Natural killer cell (primary cell): ENCODE data around the gene KAT6B. TPM values are rescaled to one million over a fixed set of nuclear protein-coding genes. Genes with fewer than 3 reads are reported as not detected.

ENCODE experiments used
- ATAC-seq, 3 donors: fragments of 150-1000 bp in 2 of 3; fragments of 200-7000 bp in 1 of 3; cut with Tn5 transposase; 1 replicate in 1 of 3; 2 replicates in 2 of 3; pipeline ENCODE4 v1.10.0; 2021; ENCODE audit warnings: mild to moderate bottlenecking in 2 of 3, moderate library complexity in 2 of 3
- DNase-seq, 2 donors: peaks; one replicate each; pipeline versions ENCODE4 v3.0.0 to v3.0.0-alpha.2; 2013 to 2021; ENCODE audit warnings: mixed read lengths in 1 of 2
- H3K27ac ChIP-seq: one replicate; pipeline ENCODE4 v1.5.1; 2013; ENCODE audit warnings: mild to moderate bottlenecking, low read length
- H3K27me3 ChIP-seq: one replicate; pipeline ENCODE4 v1.6.1; 2013; ENCODE audit warnings: low read length; ENCODE audit not compliant: control insufficient read depth, insufficient read depth
- H3K36me3 ChIP-seq: one replicate; pipeline ENCODE4 v1.6.1; 2013; ENCODE audit warnings: low read length; ENCODE audit not compliant: control insufficient read depth, insufficient read depth
- H3K4me1 ChIP-seq: one replicate; pipeline ENCODE4 v1.6.1; 2013; ENCODE audit warnings: low read length; ENCODE audit not compliant: control insufficient read depth, insufficient read depth
- H3K4me3 ChIP-seq: one replicate; pipeline ENCODE4 v1.5.1; 2013; ENCODE audit warnings: low read length
- H3K9me3 ChIP-seq: one replicate; pipeline ENCODE4 v1.6.1; 2013; ENCODE audit warnings: low read length; ENCODE audit not compliant: control insufficient read depth, insufficient read depth
- H3K27ac Mint-ChIP-seq, 2 donors: one replicate each; pipeline ENCODE4 v1.8.0; 2022; ENCODE audit warnings: mild to moderate bottlenecking in 2 of 2, mixed read lengths in 2 of 2, moderate library complexity in 1 of 2
- H3K27me3 Mint-ChIP-seq, 2 donors: one replicate each; pipeline ENCODE4 v1.8.0; 2022; ENCODE audit warnings: low read depth in 2 of 2, mixed read lengths in 2 of 2
- H3K36me3 Mint-ChIP-seq: one replicate; pipeline ENCODE4 v1.8.0; 2022; ENCODE audit warnings: mixed read lengths
- H3K4me1 Mint-ChIP-seq, 2 donors: one replicate each; pipeline ENCODE4 v1.8.0; 2022; ENCODE audit warnings: mixed read lengths in 2 of 2
- H3K4me3 Mint-ChIP-seq: one replicate; pipeline ENCODE4 v1.8.0; 2022; ENCODE audit warnings: mild to moderate bottlenecking, moderate library complexity, mixed read lengths
- H3K9me3 Mint-ChIP-seq, 2 donors: one replicate each; pipeline ENCODE4 v1.8.0; 2022; ENCODE audit warnings: mixed read lengths in 2 of 2
- WGBS: methylation state at CpG from one replicate; pipeline ENCODE4 v1.1.7; 2013; ENCODE audit warnings: missing lambda C conversion rate; ENCODE audit not compliant: insufficient coverage; 5-methylcytosine and 5-hydroxymethylcytosine counted together
- intact Hi-C: fragments of 100-400 bp; cut with micrococcal nuclease; formaldehyde crosslinking; loops from one replicate; pipeline ENCODE4 v1.14.2; 2022
- total RNA-seq, 4 donors: library from RNA; stranded (reverse); fragments of 120-200 nt in 1 of 4; gene quantifications; one replicate each; pipeline versions ENCODE4 v1.2.3 to v1.2.4, GENCODE V29; 2013 to 2022
- TF ChIP-seq, protein P1 (sequence below): fragments of 200-600 bp; IDR thresholded peaks from one replicate; pipeline ENCODE4 v1.8.0; 2022; ENCODE audit warnings: antibody characterized with exemption

The KAT6B gene
- total RNA-seq, 3 donors from 2014 or later (not counting 1 experiment from before 2014, with no cell fraction given), result 117 to 133 (median 121) TPM

DNA sequence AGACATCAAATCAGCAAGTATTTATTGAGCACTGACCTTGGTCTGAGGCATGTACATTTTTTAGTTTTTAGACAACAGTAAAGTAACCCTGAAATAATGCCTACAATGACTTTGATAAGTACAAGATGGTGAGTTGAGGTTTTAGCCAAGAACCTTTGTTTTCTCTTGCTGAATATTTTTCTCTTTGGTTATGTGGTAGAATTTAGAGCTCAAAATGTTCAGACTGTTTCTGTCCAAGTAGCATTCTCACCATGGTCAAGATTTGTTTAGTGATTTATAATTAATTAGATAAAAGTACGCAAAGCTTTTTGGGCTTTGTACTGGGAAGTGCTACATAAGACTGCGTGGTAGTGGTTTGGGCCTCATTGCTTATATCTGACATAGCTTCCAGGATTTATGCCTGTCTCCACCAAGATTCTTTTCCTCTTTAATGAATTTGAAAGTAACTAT is 102.4 kb downstream of the KAT6B start:
- Mint-ChIP-seq H3K27me3 (no peaks in the 10 kb centered on the region), H3K36me3 (no peaks in the 10 kb centered on the region), H3K27ac (peak overlapping the region in 1 of 2 donors; percentile 47), H3K4me3 (no peak overlapping the region), H3K9me3 (no peaks in the 10 kb centered on the region), H3K4me1 (peaks cover 40 to 43% of the 10 kb centered on the region in 2 donors)
- H3K27ac ChIP-seq, result no peak overlapping the region
- no peak overlapping the region for H3K4me3 ChIP-seq
- TF ChIP-seq, protein P1, sequence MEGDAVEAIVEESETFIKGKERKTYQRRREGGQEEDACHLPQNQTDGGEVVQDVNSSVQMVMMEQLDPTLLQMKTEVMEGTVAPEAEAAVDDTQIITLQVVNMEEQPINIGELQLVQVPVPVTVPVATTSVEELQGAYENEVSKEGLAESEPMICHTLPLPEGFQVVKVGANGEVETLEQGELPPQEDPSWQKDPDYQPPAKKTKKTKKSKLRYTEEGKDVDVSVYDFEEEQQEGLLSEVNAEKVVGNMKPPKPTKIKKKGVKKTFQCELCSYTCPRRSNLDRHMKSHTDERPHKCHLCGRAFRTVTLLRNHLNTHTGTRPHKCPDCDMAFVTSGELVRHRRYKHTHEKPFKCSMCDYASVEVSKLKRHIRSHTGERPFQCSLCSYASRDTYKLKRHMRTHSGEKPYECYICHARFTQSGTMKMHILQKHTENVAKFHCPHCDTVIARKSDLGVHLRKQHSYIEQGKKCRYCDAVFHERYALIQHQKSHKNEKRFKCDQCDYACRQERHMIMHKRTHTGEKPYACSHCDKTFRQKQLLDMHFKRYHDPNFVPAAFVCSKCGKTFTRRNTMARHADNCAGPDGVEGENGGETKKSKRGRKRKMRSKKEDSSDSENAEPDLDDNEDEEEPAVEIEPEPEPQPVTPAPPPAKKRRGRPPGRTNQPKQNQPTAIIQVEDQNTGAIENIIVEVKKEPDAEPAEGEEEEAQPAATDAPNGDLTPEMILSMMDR, result no peak
- no peaks in the 10 kb centered on the region for H3K27me3 ChIP-seq
- H3K9me3 ChIP-seq, result no peaks in the 10 kb centered on the region
- intact Hi-C loops, result no loop called here
- WGBS, result 88% methylated on average over 2 of the region's 2 CpGs
- H3K36me3 ChIP-seq, result no peaks in the 10 kb centered on the region
- H3K4me1 ChIP-seq, result peaks cover under 1% of the 10 kb centered on the region
- DNase-seq (no peak), ATAC-seq (no peak)

DNA sequence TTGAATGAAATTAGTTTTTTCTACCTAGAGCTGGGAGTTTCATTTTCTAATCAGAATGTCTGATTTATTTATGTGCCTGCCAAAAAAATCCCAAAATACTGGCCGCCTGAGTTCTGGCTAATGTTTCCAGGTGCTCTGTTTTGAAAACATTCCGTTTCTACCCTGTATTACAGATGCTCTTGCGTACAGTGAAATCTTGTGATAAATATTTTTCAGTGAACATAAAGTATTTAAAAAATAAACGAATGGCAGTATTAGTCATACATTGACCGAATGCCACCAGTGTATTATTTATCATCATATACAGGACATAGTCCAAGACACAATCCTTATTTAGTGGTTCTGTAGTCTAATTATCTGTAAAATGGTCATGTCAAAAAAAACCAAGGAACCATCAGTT is 102.8 kb downstream of the KAT6B start:
- Histone ChIP-seq H3K4me1 (no peaks in the 10 kb centered on the region), H3K27me3 (no peaks in the 10 kb centered on the region), H3K36me3 (no peaks in the 10 kb centered on the region), H3K9me3 (no peaks in the 10 kb centered on the region), H3K4me3 (no peak overlapping the region), H3K27ac (no peak overlapping the region)
- Mint-ChIP-seq H3K27ac (no peak overlapping the region), H3K4me1 (peaks cover 37 to 41% of the 10 kb centered on the region in 2 donors), H3K9me3 (no peaks in the 10 kb centered on the region), H3K36me3 (no peaks in the 10 kb centered on the region), H3K4me3 (no peak overlapping the region), H3K27me3 (no peaks in the 10 kb centered on the region)
- no peak for DNase-seq
- WGBS, result 100% methylated on average over 2 of the region's 5 CpGs
- ATAC-seq, result no peak
- TF ChIP-seq, protein P1, result no peak
- intact Hi-C loops, result no loop called here

DNA sequence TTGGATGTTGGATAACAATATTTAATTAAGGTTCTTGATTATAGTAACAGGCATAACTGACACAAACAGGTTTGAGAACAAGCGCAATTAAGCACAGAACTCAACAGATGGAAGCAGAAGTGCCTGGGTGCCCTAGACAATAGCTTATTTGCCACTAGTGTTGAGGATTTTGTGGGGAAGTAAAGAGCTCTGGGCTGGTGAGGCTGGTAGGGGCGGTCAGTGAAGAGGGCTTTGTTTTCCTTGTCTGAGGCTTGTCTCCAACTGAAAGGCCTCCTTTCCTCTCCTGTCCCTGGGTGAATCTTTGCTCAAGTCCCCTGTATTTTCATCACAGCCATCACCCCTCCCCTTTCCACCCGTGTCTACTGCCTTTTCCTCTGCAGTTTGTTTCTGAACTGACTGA is 104.6 kb downstream of the KAT6B start:
- Mint-ChIP-seq H3K9me3 (no peaks in the 10 kb centered on the region), H3K27ac (no peak overlapping the region), H3K4me3 (no peak overlapping the region), H3K27me3 (no peaks in the 10 kb centered on the region), H3K4me1 (peaks cover 46 to 50% of the 10 kb centered on the region in 2 donors), H3K36me3 (no peaks in the 10 kb centered on the region)
- no peaks in the 10 kb centered on the region for H3K36me3 ChIP-seq
- ATAC-seq, result no peak
- 76% methylated on average over 3 of the region's 3 CpGs for WGBS
- intact Hi-C loops, result no loop called here
- DNase-seq, result no peak
- H3K4me1 ChIP-seq, result no peaks in the 10 kb centered on the region
- no peak overlapping the region for H3K27ac ChIP-seq
- no peaks in the 10 kb centered on the region for H3K9me3 ChIP-seq
- no peak overlapping the region for H3K4me3 ChIP-seq
- H3K27me3 ChIP-seq, result no peaks in the 10 kb centered on the region
- TF ChIP-seq, protein P1, result no peak

DNA sequence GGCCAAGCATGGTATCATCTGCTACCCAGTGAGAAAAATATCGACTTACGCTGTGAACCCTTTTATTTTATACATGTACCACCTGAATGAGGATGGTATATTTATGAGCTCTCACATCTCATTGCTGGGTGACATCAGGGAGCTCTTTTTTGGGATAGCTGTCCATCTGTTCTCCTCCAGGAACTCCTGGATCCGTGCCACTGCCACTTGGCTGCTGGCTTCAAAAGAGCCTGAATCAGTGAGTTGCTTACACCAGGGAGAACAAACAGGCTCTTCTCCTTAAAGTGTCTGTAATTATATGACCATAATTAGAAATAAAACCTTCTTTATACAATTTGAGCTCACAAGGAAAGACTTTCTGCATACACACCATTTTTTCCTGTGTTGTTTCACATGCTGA is 106.2 kb downstream of the KAT6B start:
- no peaks in the 10 kb centered on the region for H3K36me3 ChIP-seq
- no peaks in the 10 kb centered on the region for H3K27me3 ChIP-seq
- no peaks in the 10 kb centered on the region for H3K9me3 ChIP-seq
- DNase-seq (no peak), ATAC-seq (no peak)
- H3K4me3 Mint-ChIP-seq, result no peak overlapping the region
- intact Hi-C loops, result no loop called here
- no peaks in the 10 kb centered on the region for H3K36me3 Mint-ChIP-seq
- H3K27ac Mint-ChIP-seq, result no peak overlapping the region
- H3K9me3 Mint-ChIP-seq, result no peaks in the 10 kb centered on the region
- WGBS, result 92% methylated on average over 3 of the region's 3 CpGs
- TF ChIP-seq, protein P1, result no peak
- H3K27ac ChIP-seq, result no peak overlapping the region
- H3K4me1 Mint-ChIP-seq, result peaks cover 37 to 43% of the 10 kb centered on the region in 2 donors
- H3K4me1 ChIP-seq, result no peaks in the 10 kb centered on the region
- no peaks in the 10 kb centered on the region for H3K27me3 Mint-ChIP-seq
- H3K4me3 ChIP-seq, result no peak overlapping the region
